IMR-90 (cell line): ENCODE measurements around the gene CHD3. TPM values are rescaled to one million over a fixed set of nuclear protein-coding genes. Genes with fewer than 3 reads are reported as not detected.

ENCODE experiments used
- ATAC-seq: fragments of 200-7000 bp; cut with Tn5 transposase; 2 replicates; pipeline ENCODE4 v1.9.1; 2020; ENCODE audit warnings: low read depth, mild to moderate bottlenecking, moderate library complexity
- BruUV-seq: library from RNA; stranded (reverse); fragments of 400-500 nt; replicated peaks from 2 replicates; lab custom pipeline; 2021; lab: Mats Ljungman, UMichigan
- CTCF ChIA-PET: fragments of 300-600 bp; formaldehyde crosslinking; extraction: SDS; loops from one replicate; lab custom pipeline; 2021; ENCODE audit warnings: antibody characterized with exemption; lab: Yijun Ruan, JAX
- POLR2A ChIA-PET: fragments of 300-600 bp; sonication (Branson Sonifier 250); formaldehyde crosslinking; loops from one replicate; lab custom pipeline; 2022; ENCODE audit warnings: antibody characterized with exemption; ENCODE audit not compliant: unreplicated experiment; lab: Charles Lee
- DNase-seq: peaks from one replicate; pipeline ENCODE4 v3.0.0; 2013
- H2AFZ ChIP-seq: replicated peaks from 2 replicates; pipeline ENCODE3; 2013; ENCODE audit warnings: low read length, mild to moderate bottlenecking; ENCODE audit not compliant: poor library complexity
- H2AK5ac ChIP-seq: 2 replicates; pipeline ENCODE4 v1.6.1; 2013; ENCODE audit warnings: low read depth, low read length, inconsistent platforms
- H2AK9ac ChIP-seq: replicated peaks from 2 replicates; pipeline ENCODE3; 2013; ENCODE audit warnings: mild to moderate bottlenecking, low read depth, low read length, moderate library complexity; ENCODE audit not compliant: poor library complexity
- H2BK120ac ChIP-seq: 2 replicates; pipeline ENCODE4 v1.6.1; 2013; ENCODE audit warnings: low read depth, low read length, inconsistent platforms
- H2BK15ac ChIP-seq: 3 replicates; pipeline ENCODE4 v1.6.1; 2013; ENCODE audit warnings: low read depth, low read length, inconsistent platforms
- H2BK20ac ChIP-seq: 2 replicates; pipeline ENCODE4 v1.6.1; 2013; ENCODE audit warnings: low read depth, mild to moderate bottlenecking, inconsistent platforms, low read length, moderate library complexity
- H2BK5ac ChIP-seq: 2 replicates; pipeline ENCODE4 v1.6.1; 2013; ENCODE audit warnings: mild to moderate bottlenecking, low read depth, low read length, inconsistent platforms; ENCODE audit not compliant: poor library complexity, severe bottlenecking
- H3K14ac ChIP-seq: replicated peaks from 2 replicates; pipeline ENCODE4 v1.6.1; 2013; ENCODE audit warnings: low read depth, low read length, inconsistent platforms
- H3K18ac ChIP-seq: 2 replicates; pipeline ENCODE4 v1.6.1; 2013; ENCODE audit warnings: low read depth, low read length, control low read depth
- H3K23ac ChIP-seq: 2 replicates; pipeline ENCODE4 v1.6.1; 2013; ENCODE audit warnings: low read depth, low read length, inconsistent platforms
- H3K27ac ChIP-seq: 2 replicates; pipeline ENCODE4 v1.5.1; 2013; ENCODE audit warnings: mild to moderate bottlenecking, control low read depth, low read length; ENCODE audit not compliant: insufficient read depth
- H3K27me3 ChIP-seq: 2 replicates; pipeline ENCODE4 v1.6.1; 2013; ENCODE audit warnings: low read length; ENCODE audit not compliant: control insufficient read depth, insufficient read depth
- H3K36me3 ChIP-seq: 2 replicates; pipeline ENCODE4 v1.6.1; 2013; ENCODE audit warnings: low read length, mixed read lengths; ENCODE audit not compliant: control insufficient read depth, insufficient read depth
- H3K4ac ChIP-seq: 2 replicates; pipeline ENCODE4 v1.6.1; 2013; ENCODE audit warnings: low read depth, low read length, inconsistent platforms
- H3K4me1 ChIP-seq: 2 replicates; pipeline ENCODE4 v1.6.1; 2013; ENCODE audit warnings: low read length, mixed read lengths; ENCODE audit not compliant: control insufficient read depth, insufficient read depth
- H3K4me2 ChIP-seq: 2 replicates; pipeline ENCODE4 v1.6.1; 2013; ENCODE audit warnings: low read depth, mild to moderate bottlenecking, control low read depth, low read length, moderate library complexity
- H3K4me3 ChIP-seq: 2 replicates; pipeline ENCODE4 v1.5.1; 2013; ENCODE audit warnings: low read depth, mild to moderate bottlenecking, control low read depth, low read length, moderate library complexity; ENCODE audit not compliant: insufficient read depth
- H3K56ac ChIP-seq: 2 replicates; pipeline ENCODE4 v1.6.1; 2013; ENCODE audit warnings: low read length, inconsistent platforms; ENCODE audit not compliant: insufficient read depth; ENCODE audit errors: extremely low read depth
- H3K79me1 ChIP-seq, 2 experiments: 2 replicates each; pipeline ENCODE4 v1.6.1; 2013; ENCODE audit warnings: low read length in 2 of 2, inconsistent platforms in 1 of 2, low read depth in 1 of 2
- H3K9ac ChIP-seq: 2 replicates; pipeline ENCODE4 v1.6.1; 2013; ENCODE audit warnings: low read depth, low read length, control low read depth
- H3K9me1 ChIP-seq: 2 replicates; pipeline ENCODE4 v1.6.1; 2013; ENCODE audit warnings: low read length, inconsistent platforms; ENCODE audit not compliant: insufficient read depth
- H3K9me3 ChIP-seq: 2 replicates; pipeline ENCODE4 v1.6.1; 2013; ENCODE audit warnings: low read length; ENCODE audit not compliant: control insufficient read depth, insufficient read depth
- H4K20me1 ChIP-seq: 2 replicates; pipeline ENCODE4 v1.6.1; 2013; ENCODE audit warnings: low read length, inconsistent platforms; ENCODE audit not compliant: insufficient read depth
- H4K5ac ChIP-seq: 2 replicates; pipeline ENCODE4 v1.6.1; 2013; ENCODE audit warnings: mild to moderate bottlenecking, low read depth, low read length, control low read depth
- H4K8ac ChIP-seq, 2 experiments: 2 replicates each; pipeline ENCODE4 v1.6.1; 2013; ENCODE audit warnings: low read depth in 2 of 2, low read length in 2 of 2, control low read depth in 1 of 2, inconsistent platforms in 1 of 2
- H4K91ac ChIP-seq: 2 replicates; pipeline ENCODE4 v1.6.1; 2013; ENCODE audit warnings: low read depth, low read length, inconsistent platforms; ENCODE audit not compliant: insufficient read depth
- BHLHE40 ChIP-seq: fragments of 150-350 bp; IDR thresholded peaks from 2 replicates; pipeline ENCODE4 v1.6.1; 2016; ENCODE audit warnings: mild to moderate bottlenecking, low read depth, low read length
- CEBPB ChIP-seq: IDR thresholded peaks from 2 replicates; pipeline ENCODE4 v1.6.1; 2012; ENCODE audit warnings: low read depth, low read length, improper control_type of control experiment
- MAFK ChIP-seq: IDR thresholded peaks from 2 replicates; pipeline ENCODE4 v1.6.1; 2012; ENCODE audit warnings: low read depth, low read length, improper control_type of control experiment
- MXI1 ChIP-seq: IDR thresholded peaks from 2 replicates; pipeline ENCODE4 v1.6.1; 2012; ENCODE audit warnings: low read depth, mild to moderate bottlenecking, low read length, moderate library complexity, borderline replicate concordance
- POLR2A ChIP-seq: IDR thresholded peaks from 2 replicates; pipeline ENCODE4 v1.6.1; 2012; ENCODE audit warnings: mild to moderate bottlenecking, low read depth, low read length
- RCOR1 ChIP-seq: IDR thresholded peaks from 2 replicates; pipeline ENCODE4 v1.6.1; 2012; ENCODE audit warnings: mild to moderate bottlenecking, low read length, improper control_type of control experiment; ENCODE audit not compliant: insufficient replicate concordance
- WGBS, 2 experiments: methylation state at CpG; one replicate each; pipeline versions ENCODE4 v1.1.5 to v1.1.7; 2013; ENCODE audit warnings: missing lambda C conversion rate in 2 of 2; ENCODE audit not compliant: insufficient read length in 1 of 2; ENCODE audit errors: extremely low coverage in 2 of 2; 5-methylcytosine and 5-hydroxymethylcytosine counted together
- dilution Hi-C: fragments of 300-500 bp; cut with HindIII; formaldehyde crosslinking; loops from one replicate; pipeline ENCODE4 v1.14.3; 2018; ENCODE audit warnings: low sequenced_read_pairs; ENCODE audit not compliant: unreplicated experiment
- in situ Hi-C: fragments of 300-500 bp; cut with MboI; formaldehyde crosslinking; loops from 3 replicates; pipeline ENCODE4 v1.14.3; 2019; ENCODE audit warnings: low sequenced_read_pairs, inconsistent platforms, mixed read lengths
- intact Hi-C: fragments of 100-400 bp; cut with micrococcal nuclease; formaldehyde crosslinking; loops from 2 replicates; pipeline ENCODE4 v1.10.0; 2022
- polyA plus RNA-seq, 3 experiments: library from polyadenylated mRNA; depleted of rRNA; stranded (reverse); fragments of >200 nt; gene quantifications; 2 replicates each; pipeline ENCODE4 v1.2.3, GENCODE V29; 2012; ENCODE audit warnings: low replicate concordance in 1 of 3
- total RNA-seq: library from RNA; depleted of rRNA; stranded (reverse); fragments of >200 nt; gene quantifications from 2 replicates; pipeline ENCODE4 v1.2.3, GENCODE V29; 2012
- TF ChIP-seq, protein P1 (sequence below): fragments of 150-350 bp; IDR thresholded peaks from 2 replicates; pipeline ENCODE4 v1.6.1; 2017; ENCODE audit warnings: mild to moderate bottlenecking, antibody characterized with exemption, low read length, low read depth

CHD3 gene
- total and polyA plus RNA-seq, 2 of the 4 experiments (the other 2 are of a cell fraction): 65.4 to 78.1 TPM

DNA sequence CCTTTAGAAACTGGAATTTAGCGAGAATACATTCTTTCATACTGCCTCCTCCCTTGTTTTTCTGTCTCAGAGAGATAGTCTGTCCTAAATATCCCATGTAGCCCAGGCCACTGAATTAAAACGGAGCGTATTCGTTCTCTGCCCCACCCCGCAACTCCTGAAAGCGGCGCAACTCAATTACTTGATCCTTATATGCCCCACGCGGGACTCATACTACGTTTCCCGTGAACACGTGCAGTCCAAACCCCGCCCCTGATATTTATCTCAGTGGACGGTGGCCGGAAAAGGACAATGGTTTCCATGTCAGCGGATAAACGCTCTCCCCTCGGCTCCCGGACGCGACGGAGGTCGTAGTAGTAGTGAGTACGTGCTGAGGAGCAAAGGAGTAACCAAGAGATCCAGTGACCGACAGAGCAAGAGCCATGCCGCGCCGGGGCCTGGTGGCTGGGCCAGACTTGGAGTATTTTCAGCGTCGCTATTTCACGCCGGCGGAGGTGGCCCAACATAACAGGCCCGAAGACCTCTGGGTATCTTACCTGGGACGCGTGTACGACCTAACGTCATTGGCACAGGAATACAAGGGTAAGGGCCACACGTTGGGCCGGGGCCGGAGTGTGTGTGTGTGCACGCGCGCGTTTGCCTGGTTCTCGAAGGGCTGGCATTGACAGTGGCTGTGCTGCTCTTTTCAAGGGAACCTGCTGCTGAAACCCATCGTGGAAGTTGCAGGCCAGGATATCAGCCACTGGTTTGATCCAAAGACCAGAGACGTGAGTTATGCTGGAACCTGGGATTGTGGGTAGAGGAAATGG is 30.7 kb upstream of the CHD3 start, which contains the start of gene CYB5D1:
CYB5D1 (plus strand) TSS at position 291 of the 809 bp plus-strand sequence; CDS start at position 423, 132 bp downstream.
- H3K36me3 ChIP-seq: peaks cover 11% of the 10 kb centered on the region; the same call in 1 of the 2 replicates
- no peaks in the 10 kb centered on the region for H3K9me3 ChIP-seq
- peak within 1 kb of the TSS; percentile 94 for H3K27ac ChIP-seq
- DNase-seq (peak; percentile 93), ATAC-seq (peak; percentile 43)
- peak within 1 kb of the TSS; percentile 79 for H3K4me2 ChIP-seq
- WGBS, 2 experiments: 6% methylated on average over 29 of the region's 48 CpGs; no CpG with 5 or more reads in 1 of the 2 experiments
- peak within 1 kb of the TSS; percentile 93 for H4K5ac ChIP-seq
- ChIA-PET POLR2A (interaction anchor here (0.6 to 1.1 kb wide), 2 partner anchors 21 to 23 kb away, joined by 3 to 4 read pairs; no protein-coding TSS in a partner anchor), CTCF (interaction anchor here (0.6 to 1.0 kb wide), 6 partner anchors 13 to 203 kb away, joined by 3 to 10 read pairs (median 3); partner anchors contain the start of gene KDM6B)
- dilution Hi-C loops: no loop called here
- TF ChIP-seq MXI1: peak; percentile 97
- peak; percentile 80 for TF ChIP-seq POLR2A
- TF ChIP-seq CEBPB: no peak
- no peak for TF ChIP-seq RCOR1
- TF ChIP-seq, protein P1, sequence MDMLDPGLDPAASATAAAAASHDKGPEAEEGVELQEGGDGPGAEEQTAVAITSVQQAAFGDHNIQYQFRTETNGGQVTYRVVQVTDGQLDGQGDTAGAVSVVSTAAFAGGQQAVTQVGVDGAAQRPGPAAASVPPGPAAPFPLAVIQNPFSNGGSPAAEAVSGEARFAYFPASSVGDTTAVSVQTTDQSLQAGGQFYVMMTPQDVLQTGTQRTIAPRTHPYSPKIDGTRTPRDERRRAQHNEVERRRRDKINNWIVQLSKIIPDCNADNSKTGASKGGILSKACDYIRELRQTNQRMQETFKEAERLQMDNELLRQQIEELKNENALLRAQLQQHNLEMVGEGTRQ: peak; percentile 90
- TF ChIP-seq BHLHE40: peak; percentile 94
- TF ChIP-seq MAFK: no peak
- H4K91ac ChIP-seq: peak within 1 kb of the TSS; percentile 98
- H3K79me1 ChIP-seq: peaks cover 20 to 45% of the 10 kb centered on the region in 2 experiments
- H2AK5ac ChIP-seq: peak within 1 kb of the TSS; percentile 48
- peak within 1 kb of the TSS; percentile 83 to 99 for H4K8ac ChIP-seq
- intact Hi-C loops: loop anchor here (1.0 to 2.0 kb wide), 2 partner anchors 15 to 115 kb away; no protein-coding TSS in a partner anchor
- H3K4me3 ChIP-seq: peak within 1 kb of the TSS; percentile 59
- H2AK9ac ChIP-seq: peak within 1 kb of the TSS; percentile 90
- peak within 1 kb of the TSS; percentile 96 for H2BK120ac ChIP-seq
- peak within 1 kb of the TSS; percentile 97 for H3K4ac ChIP-seq
- peak within 1 kb of the TSS; percentile 86 for H3K18ac ChIP-seq
- H3K9me1 ChIP-seq: no peaks in the 10 kb centered on the region
- no TSS peak for BruUV-seq
- peak within 1 kb of the TSS; percentile 98 for H2AFZ ChIP-seq
- peak within 1 kb of the TSS; percentile 70 for H2BK20ac ChIP-seq
- peak within 1 kb of the TSS; percentile 93 for H3K23ac ChIP-seq
- no peaks in the 10 kb centered on the region for H3K27me3 ChIP-seq
- H4K20me1 ChIP-seq: peaks cover 8% of the 10 kb centered on the region; the same call in 1 of the 2 replicates
- H3K4me1 ChIP-seq: peaks cover 20% of the 10 kb centered on the region
- peak within 1 kb of the TSS; percentile 78; the same call in 1 of the 3 replicates for H2BK15ac ChIP-seq
- H2BK5ac ChIP-seq: peak within 1 kb of the TSS; percentile 97
- peak within 1 kb of the TSS; percentile 88 for H3K9ac ChIP-seq
- in situ Hi-C loops: no loop called here
- peak within 1 kb of the TSS; percentile 95 for H3K14ac ChIP-seq
- H3K56ac ChIP-seq: peak within 1 kb of the TSS; percentile 93
